ENCODE measurements around the gene GNG7.
"Not testable (repeated sequence)": the region's sequence is repeated elsewhere in the genome, so short reads cannot be mapped to it uniquely, and the experiment has no call there.

The GNG7 gene

DNA sequence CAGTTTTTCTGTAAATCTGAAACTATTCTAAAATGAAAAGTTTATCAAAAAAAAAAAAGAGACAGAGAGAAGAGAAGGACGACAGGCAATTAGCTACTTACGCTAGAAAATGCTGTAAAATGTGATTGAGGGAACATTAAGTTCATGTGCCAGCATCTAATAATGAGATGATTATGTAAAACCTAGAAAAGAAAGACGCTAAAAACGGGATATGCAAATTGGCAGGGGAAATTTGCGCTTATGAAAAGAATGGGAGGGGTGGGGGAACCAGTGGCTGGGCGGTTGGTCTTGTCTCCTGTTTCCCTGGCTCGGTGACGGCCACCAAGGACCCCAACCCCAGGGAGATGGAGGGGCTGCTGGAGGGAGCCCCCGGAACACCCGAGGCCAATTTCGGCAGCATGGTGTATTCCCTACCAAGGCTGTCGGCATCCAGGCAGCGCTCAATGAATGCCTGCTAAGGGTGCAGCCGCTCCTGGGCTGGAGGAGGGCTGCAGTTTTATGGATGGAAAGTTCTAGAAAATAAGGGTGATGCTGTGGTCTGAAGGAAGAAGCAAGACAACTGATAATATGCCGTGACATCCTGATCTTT, 34.2 kb downstream of the GNG7 start:
- no peak for DNase-seq

DNA sequence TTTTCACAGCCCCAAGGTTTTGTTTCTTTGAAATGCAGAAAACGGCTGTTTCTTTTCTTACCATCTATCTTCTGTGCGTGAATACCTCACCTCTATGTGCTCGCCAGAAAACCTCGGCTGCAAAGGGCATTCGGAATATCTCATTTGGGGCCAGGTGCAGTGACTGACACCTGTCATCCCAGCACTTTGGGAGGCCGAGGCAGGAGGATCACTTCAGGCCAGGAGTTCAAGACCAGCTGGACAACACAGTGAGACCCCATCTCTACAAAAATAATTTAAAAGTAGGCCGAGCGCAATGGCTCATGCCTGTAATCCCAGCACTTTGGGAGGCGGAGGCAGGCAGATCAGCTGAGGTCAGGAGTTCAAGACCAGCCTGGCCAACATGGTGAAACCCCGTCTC, 35.1 kb downstream of the GNG7 start:
- not testable (repeated sequence) for DNase-seq

DNA sequence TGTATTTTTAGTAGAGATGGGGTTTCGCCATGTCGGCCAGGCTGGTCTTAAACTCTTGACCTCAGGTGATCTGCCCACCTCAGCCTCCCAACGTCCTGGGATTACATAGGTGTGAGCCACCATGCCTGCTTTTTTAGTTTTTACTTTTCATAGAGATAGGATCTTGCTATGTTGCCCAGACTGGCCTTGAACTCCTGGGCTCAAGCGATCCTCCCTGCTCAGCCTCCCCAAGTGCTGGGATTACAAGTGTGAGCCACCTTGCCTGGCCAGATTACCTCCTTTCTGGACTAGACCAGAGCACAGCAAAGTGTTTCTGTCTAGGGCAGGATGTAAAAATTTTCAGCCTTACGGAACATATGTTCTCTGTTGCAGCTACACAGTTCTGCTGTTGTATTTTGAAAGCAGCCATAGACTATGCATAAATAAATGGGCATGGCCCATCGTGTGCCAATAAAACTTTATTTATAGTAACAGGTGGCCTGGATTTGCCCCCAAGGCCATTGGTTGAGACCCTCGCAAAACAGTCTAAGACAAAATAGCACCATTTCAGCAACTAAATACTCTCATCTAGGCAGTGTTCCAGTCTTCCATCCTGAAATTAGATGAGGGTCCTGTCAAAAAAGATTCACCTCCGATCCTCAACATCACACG, 36.0 kb downstream of the GNG7 start:
- DNase-seq, result no peak

DNA sequence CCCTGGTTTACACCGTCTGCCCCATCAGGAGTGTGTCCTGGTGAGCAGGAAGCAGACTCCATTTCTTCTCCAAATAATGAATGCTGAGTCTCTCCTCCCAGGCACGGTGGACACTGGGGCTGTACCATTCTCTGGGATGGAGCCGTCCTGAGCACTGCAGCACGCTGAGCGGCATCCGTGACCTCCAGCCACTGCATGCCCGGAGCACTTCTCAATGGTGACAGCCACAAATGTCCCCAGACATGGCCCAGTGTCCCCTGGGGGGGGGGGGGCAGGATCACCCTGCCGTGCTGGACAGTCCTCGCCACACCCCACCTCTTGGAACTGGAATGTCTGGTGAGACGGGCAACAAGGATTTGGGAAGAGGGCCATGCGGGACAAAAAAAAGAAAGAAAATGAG, 37.4 kb downstream of the GNG7 start:
- DNase-seq, result no peak

DNA sequence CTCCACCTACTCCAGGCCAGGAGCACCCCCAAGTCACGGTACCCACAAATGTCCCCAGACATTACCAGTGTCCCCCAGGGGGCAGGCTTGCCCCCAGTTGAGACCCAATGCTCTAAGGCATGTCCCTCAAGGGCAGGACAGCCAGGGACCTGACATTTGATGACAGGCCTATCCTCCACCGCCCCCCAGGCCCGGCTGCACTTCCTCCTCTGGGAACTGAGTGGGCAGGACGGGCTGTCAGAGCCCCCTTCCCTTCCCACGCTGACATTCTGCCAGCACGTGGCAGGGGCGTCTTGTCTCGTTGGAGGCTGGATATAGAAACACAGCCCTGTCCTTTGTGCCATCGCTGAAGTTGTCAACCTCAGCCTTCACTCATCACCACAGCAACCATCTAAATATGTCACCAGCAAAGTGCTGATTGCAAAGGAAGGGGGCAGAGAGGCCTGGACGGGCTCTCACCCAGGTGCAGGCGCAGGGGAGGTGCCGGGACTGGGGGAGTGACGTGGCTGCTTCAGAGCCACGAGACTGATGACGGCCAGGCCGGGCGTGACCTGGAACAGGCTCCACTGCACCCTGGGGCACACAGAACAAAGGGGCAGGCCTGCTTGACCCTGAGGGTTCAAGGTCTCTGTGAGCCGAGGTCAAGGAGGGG, 38.4 kb downstream of the GNG7 start:
- DNase-seq, result no peak

DNA sequence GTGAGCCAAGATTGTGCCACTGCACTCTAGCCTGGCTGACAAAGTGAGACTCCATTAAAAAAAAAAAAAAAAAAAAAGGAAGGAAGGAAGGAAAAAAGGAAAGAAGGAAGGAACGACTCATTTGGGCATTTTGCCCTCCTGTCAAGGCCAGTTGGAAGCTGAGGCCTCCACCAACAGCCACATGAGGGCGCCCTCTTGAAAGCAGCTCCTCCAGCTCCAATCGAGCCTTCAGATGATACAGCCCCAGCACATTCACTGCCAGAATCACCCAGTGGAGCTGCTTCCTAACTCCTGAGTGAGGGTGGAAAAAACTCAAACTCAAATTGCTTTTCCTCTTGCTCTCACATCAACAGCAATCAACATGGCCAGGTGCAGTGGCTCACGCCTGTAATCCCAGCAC, 40.9 kb downstream of the GNG7 start:
- DNase-seq, result no peak

DNA sequence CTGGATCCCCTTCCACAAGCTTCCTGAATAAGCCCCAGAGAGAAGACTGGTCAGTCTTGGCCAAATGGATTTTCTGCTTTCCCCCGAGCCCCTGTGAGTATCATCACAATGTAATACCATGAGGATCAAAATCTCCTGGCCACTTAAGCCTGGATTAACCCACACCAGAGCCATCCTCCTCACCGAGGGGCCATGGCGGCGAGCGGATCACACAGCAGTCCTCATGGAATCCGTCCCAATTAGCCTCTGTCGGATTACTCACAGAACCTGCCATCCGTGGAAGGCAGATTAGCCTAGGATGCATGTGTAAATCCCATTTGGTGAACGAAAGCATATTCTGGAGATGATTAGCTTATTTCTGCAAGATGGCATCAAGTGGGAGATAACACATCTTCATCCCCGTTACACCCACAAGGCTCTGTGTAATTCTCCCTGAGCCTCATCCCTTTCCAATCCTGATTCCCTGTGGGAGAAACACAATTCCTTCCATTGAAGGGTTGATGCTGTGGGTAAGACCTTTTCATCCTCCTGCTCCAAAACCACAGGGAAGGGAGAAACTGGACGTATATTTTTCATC, 42.5 kb downstream of the GNG7 start:
- DNase-seq, result no peak

DNA sequence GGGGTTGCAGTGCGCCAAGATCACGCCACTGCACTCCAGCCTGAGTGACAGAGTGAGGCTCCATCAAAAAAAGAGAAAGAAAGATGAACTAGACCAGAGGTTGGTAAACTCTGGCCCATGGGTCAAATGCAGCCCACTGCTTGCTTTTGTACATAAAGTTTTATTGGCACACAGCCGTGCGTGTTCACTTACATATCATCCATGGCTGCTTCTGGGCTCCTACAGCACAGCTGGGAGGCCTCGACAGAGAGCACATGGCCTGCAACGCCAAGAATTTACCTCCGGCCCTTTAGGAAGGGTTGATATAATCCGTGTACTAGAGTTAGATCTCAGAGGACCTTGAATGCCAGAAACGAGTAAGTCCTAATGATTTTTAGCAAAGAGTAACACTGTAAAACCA, 46.0 kb downstream of the GNG7 start:
- no peak for DNase-seq

DNA sequence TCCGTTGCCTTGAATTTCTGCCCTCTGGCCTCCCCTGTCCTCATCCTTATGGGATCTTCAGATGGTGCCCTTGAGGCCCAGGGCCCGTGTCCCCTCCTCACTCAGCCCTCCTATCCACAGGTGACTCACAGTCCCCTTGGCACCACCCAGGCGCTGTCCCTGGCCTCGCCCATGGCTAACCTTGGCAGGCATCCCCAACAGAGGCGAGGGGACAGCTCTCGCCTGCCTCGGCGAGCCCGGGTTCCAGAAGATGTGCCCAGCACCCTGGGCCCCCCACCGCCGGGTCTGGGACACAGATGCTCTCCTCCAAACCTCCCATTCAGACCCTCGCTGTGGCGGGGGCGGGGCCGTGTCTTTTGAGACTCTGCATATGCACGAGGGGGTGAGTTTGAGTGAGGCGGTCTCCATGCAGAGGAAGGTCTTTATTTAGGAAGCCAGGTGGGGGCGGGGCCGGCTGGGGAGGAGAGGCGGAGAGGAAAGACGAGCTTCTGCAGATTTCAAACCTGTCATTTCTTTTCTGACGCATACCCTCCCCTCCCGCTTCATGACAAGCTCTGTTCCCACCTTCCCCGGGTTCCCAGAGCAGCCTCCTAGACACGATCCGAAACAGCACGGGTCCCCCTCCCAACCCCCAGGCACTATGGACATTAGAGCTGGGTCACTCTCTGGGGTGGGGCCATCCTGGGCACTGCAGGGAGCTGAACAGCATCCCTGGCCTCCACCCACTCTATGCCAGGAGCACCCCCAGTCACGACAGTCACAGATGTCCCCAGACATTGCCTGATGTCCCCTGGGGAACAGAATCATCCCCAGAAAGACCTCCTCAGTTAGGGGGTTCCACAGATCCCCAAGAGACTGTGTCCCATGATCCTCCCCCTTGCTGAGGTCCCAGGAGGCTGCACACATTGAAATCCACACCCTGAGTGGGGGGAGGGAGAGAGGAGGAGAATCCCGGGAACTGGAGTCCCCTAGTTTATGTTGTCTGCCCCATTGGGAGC, 48.5 kb downstream of the GNG7 start:
- DNase-seq, result no peak

DNA sequence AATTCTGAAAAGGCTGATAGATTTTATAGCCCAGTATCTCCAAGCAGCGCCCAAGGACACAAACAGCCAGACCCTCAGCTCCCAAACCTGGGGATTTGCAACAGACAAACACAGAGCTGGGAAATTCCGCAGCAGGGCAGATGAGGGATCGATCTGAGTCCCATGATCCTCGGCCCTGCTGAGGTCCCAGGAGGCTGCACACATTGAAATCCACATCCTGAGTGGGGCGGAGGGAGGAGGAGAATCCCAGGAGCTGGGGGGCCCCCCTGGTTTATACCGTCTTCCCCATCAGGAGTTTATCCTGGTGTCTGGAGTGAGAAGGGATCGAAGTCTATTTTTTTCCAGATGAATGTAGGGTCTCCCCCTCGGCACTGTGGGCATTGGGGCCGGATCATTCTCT, 49.3 kb downstream of the GNG7 start:
- no peak for DNase-seq

DNA sequence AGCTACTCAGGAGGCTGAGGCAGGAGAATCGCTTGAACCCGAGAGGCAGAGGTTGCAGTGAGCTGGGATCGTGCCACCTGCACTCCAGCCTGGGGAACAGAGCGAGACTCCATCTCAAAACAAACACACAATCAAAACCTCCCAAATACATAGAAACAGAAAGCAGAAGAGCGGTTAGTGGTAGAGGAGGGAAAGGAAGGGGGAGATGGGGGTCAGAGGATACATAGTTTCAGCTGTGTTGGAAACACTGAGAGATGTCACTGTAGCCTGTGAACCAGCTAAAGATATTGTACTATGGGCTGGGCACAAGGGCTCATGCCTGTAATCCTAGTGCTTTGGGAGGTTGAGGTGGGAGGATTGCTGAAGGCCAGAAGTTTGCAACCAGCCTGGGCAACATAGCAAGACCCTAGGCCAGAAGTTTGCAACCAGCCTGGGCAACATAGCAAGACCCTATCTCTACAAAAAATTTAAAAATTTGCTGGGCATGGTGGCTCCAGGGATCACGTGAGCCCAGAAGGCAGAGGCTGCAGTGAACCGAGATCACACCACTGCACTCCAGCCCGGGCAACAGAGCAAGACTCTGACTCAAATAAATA, 49.9 kb downstream of the GNG7 start:
- no peak for DNase-seq

DNA sequence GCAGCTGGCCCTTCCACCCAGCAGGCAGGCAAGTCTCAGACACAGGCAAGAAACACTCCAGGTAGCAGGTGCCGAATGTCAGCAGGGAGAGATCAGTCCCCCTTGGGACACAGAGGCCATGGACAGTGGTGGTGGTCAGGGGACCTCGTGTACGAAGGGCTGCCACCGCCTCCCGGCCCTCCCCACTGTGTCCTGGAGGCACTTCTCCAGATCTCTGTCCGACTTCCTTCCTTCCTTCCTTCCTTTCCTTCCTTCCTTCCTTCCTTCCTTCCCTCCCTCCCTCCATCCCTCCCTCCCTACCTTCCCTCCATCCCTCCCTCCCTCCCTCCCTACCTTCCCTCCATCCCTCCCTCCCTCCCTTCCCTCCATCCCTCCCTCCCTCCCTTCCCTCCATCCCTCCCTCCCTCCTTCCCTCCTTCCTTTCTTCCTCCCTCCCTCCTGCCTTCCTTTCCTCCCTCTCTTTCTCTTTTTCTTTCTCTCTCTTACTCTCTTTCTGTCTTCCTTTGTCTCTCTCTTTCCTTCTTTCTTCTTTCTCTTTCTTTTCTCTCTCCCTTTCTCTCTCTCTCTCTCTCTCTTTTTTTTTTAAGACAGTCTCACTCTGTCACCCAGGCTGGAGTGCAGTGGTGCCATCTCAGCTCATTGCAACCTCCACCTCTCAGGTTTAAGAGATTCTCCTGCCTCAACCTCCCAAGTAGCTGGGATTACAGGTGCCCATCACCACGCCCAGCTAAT, 51.3 kb downstream of the GNG7 start:
- DNase-seq, result not testable (repeated sequence)

DNA sequence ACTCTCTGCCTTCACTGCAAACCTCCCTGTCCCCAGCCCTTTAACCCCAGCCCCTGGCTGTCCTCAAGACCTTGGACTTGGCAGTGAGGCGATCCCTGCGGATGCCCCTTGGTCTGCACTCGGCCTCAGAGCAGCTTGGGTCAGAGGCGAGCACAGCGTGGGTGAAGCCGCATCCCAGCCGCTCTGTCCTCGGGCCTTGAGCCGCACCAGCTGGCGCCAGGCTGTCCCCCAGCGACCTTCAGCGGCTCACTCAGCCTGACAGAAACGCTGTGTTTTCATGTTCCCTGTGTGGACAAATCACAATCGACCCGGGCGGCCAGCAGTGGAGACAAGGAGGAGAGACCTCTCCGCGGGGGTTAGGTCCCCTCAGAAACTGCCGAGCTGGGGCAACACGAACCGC, 52.0 kb downstream of the GNG7 start:
- no peak for DNase-seq

DNA sequence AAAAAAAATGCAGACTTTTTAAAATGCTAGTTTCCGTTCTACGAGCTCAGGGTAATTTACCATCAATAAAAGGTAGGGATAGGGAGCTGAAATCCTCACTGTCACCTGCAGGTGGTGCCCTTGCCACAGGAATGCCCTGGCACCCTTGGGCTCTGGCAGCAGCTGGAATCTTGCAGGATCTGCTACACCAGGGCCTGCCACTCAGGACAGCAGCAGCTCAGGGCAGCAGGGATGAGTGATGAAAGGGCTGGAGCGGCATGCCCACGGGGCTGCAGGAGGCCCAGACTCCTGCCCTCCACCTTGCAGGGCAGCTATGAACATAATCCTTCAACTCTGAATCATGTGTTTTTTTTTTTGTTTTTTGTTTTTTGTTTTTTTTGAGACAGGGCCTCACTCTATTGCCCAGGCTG, 54.0 kb downstream of the GNG7 start:
- DNase-seq, result peak; percentile 67

DNA sequence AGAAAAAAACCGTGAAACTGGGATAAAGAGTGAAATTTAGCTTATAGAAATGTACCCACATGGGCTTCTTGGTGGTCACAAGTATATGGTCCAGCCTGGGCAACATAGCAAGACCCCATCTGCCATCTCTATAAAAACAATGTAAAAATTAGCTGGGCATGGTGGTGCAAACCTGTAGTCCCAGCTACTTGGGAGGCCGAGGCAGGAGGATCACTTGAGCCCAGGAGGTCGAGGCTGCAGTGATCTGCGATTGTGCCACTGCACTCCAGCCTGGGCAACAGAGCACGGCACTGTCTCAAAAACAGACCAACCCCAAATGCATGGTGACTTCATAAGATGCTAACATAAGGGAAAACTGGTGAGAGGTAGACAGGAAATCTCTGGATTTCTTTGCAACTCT, 54.4 kb downstream of the GNG7 start:
- DNase-seq, result no peak

DNA sequence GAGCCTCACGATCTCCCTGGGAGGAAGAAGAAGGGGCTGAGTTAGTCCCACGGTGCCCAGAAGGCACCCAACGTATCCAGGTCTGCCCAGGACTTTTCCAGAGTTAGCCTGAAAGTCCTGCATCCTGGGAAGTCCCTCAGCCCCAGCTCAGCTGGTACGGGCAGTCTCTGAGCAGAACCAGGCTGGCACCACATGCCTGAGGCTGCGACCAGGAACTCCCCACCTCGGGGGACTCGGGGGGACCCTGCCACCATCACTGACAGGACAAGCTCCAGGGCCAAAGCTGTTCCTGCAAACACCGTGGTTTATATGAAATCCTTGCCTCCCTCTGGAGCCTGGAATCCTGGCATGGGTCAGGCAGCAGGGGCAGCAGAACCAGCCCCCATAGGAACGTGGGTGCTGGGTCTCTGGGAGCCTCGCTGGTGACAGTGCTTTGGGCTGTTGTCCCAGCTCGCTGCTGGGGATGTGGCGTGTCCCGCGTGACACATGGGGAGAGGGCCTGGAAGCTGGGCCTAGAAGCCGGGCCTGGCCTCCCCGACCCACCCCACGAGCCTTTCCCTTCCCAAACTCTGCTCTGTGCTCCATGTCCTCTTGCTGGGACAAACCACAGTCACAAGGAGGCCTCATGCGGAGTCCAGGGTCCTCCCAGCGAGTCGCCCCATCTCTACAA, 55.5 kb downstream of the GNG7 start:
- DNase-seq, result no peak

DNA sequence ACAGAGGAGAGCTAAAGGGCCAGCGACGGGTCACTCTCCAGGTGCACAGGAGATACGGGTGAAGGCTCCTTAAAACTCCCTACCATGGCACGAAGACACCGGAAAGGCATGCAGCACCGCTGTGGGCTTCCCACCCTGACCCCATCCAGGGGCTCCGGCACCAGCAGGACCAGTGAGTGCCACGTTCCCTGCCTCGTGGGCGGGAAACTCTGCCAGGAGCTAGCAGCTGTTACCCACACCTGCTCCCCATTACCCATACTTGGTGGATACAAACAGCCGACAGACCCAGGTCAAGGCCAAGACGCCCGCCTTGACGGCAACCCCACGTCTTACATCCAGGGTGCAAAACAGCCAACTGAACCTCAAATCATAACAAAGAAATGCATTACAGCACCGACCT, 56.7 kb downstream of the GNG7 start:
- DNase-seq, result no peak

DNA sequence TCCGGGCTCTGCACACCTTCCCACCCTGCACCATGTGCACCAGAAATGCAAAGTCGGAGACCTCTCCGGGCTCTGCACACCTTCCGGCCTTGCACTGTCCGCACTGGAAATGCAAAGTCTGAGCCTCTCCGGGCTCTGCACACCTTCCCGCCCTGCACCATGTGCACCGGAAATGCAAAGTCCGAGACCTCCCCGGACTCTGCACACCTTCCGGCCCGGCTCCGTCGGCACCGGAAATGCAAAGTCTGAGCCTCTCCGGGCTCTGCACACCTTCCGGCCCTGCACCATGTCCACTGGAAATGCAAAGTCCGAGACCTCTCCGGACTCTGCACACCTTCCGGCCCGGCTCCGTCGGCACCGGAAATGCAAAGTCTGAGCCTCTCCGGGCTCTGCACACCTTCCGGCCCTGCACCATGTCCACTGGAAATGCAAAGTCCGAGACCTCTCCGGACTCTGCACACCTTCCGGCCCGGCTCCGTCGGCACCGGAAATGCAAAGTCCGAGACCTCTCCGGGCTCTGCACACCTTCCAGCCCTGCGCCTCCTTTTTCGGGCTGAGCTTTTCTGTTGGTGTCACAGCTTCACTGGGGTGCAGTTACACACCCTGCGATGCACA, 59.3 kb downstream of the GNG7 start:
- DNase-seq, result not testable (repeated sequence)

DNA sequence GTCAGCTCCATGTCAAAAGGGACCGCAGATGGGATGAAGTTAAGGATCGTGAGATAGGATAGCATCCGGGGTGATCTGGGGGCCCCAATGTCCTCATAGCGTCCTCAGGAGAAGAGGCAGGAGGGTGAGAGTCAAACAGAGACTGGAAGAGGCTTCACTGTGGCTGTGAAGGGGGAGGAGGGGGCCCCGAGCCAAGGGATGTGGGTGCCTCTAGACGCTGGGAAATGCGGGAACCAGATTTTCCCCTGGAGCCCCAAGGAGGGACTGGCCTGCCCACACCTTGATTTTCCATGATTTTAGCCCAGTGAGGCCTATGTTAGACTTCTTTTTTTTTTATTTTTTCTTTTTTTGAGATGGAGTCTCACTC, 61.2 kb downstream of the GNG7 start:
- DNase-seq, result no peak

DNA sequence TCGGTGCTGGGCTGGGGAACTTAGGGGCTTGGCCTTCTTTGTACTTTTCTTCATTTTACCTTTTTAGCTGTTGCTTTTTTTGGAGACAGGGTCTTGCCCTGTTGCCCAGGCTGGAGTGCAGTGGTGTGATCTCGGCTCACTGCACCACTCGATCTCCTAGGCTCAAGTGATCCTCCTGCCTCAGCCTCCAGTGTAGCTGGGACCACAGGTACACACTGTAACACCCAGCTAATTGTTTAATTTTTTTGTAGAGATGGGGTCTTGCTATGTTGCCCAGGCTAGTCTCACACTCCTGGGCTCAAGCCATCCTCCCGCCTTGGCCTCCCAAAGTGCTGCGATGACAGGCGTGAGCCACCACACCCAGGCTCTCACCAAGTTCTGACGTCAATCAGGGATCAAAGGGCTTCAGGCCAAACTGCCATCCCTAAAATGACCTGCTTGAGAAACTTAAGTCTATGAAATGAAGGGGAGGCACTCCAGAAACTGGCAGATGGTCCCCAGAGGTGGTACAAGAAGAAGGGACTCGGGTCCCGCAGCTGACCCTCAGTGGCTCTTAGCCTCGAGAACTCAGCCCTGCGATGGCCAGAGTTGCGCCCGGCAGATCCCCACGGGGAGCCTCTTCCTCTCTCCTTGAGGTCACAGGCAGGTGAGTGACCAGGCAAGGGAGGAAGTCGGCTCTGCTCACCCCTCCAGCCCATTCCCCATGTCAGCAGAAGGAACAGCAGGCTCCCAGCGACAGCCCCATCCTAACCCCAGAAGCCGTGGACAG, 61.7 kb downstream of the GNG7 start:
- no peak for DNase-seq

Measured in right hindlimb (tissue), 1 donor.